Measurements from ENCODE around the gene STARD13. TPM values are rescaled to one million over a fixed set of nuclear protein-coding genes. Genes with fewer than 3 reads are reported as not detected.

Gene STARD13
- total RNA-seq, 2 donors from 2014 or later: 43.9 to 47.1 TPM

DNA sequence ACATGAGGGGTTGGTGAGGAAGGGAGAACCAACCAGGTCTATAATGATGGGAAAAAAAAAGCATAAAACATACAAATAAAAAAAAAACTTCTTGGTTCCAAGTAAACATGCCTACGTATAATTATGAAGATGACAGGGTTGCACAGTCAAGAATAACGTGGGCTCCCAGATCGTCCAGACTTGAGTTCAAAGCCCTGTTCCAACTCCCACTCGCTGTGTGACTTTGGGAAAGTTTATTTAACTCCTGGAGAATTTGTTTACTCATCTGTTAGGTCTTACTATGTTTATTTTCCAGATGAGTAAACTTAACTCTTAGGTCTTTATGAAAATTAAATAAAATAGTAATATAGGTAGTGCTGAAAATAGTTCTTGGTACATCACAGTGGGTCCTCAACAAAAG is 13.8 kb downstream of the STARD13 start:
- ATAC-seq (ENCODE audit: insufficient number of reproducible peaks, low FRiP score, low read depth) (no peak), DNase-seq (ENCODE audit: low spot score) (no peak)
- no peak overlapping the region for H3K27ac ChIP-seq
- H3K4me3 ChIP-seq: no peak overlapping the region
- peaks cover 17 to 54% of the 10 kb centered on the region in 2 donors for H3K4me1 ChIP-seq (ENCODE audit: control insufficient read depth in 1 of 2, low read depth in 2 of 2)
- TF ChIP-seq, protein P1, sequence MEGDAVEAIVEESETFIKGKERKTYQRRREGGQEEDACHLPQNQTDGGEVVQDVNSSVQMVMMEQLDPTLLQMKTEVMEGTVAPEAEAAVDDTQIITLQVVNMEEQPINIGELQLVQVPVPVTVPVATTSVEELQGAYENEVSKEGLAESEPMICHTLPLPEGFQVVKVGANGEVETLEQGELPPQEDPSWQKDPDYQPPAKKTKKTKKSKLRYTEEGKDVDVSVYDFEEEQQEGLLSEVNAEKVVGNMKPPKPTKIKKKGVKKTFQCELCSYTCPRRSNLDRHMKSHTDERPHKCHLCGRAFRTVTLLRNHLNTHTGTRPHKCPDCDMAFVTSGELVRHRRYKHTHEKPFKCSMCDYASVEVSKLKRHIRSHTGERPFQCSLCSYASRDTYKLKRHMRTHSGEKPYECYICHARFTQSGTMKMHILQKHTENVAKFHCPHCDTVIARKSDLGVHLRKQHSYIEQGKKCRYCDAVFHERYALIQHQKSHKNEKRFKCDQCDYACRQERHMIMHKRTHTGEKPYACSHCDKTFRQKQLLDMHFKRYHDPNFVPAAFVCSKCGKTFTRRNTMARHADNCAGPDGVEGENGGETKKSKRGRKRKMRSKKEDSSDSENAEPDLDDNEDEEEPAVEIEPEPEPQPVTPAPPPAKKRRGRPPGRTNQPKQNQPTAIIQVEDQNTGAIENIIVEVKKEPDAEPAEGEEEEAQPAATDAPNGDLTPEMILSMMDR (IDR thresholded peaks at IDR 0.05): no peak
- no peaks in the 10 kb centered on the region for H3K27me3 ChIP-seq (replicated peaks; ENCODE audit: insufficient read depth)
- H3K36me3 ChIP-seq: no peaks in the 10 kb centered on the region
- H3K9me3 ChIP-seq: no peaks in the 10 kb centered on the region

DNA sequence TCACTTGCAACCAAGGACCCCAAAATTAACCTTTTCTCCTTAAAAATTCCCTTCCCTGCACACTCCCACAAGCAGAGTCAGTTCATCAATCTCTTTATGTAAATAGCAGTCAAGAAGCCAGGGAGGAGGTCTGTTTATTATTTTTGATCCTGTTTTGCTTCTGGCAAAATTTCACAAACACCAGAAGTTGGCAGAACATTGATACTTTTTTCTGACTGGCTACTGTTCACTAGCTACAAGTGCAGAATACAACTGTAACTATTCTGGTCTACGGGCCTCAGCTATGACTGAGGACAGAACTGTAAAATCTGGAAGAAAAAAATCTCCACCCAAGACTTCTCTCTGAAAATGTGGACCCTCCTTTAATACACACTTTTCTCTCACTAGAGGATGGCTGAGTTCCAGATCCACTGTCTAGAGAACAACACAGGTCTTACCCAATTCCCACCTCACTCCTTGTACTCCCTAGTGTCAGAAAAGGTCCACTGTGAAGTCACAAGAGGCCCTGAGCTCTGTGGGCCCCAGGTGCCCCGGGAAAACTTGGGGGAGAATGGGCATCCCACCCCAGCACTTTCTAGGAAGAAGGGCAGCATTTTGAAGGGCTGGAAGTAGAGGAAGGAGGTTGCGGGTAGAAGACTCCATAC is 14.5 kb downstream of the STARD13 start:
- H3K4me3 ChIP-seq: no peak overlapping the region
- H3K36me3 ChIP-seq: no peaks in the 10 kb centered on the region
- no peak for DNase-seq (ENCODE audit: low spot score)
- TF ChIP-seq, protein P1 (IDR thresholded peaks at IDR 0.05): no peak
- no peaks in the 10 kb centered on the region for H3K27me3 ChIP-seq (replicated peaks; ENCODE audit: insufficient read depth)
- H3K4me1 ChIP-seq (ENCODE audit: control insufficient read depth in 1 of 2, low read depth in 2 of 2): peaks cover 12 to 48% of the 10 kb centered on the region in 2 donors
- no peaks in the 10 kb centered on the region for H3K9me3 ChIP-seq
- no peak overlapping the region for H3K27ac ChIP-seq
- no peak for ATAC-seq (ENCODE audit: insufficient number of reproducible peaks, low FRiP score, low read depth)

DNA sequence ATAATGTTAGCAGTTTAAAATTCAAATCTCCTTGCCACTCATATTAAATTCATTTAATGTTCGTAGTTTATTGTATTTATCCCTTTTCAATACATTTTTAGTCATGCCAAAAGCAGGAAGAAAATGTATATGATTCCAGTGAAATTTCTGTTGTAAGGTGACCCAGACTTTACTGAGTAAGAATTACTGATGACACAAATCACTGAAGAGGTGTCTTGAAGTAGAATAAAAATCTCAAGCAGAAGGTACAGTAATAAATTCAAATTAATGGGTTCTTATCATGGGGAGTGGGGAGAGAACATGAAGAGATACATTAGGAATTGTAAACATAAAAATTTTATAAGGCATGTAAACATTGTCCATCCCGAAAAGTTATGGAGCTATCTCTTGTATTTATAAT is 19.9 kb downstream of the STARD13 start:
- H3K27ac ChIP-seq: no peak overlapping the region
- H3K4me1 ChIP-seq (ENCODE audit: control insufficient read depth in 1 of 2, low read depth in 2 of 2): peaks cover 0 to 13% of the 10 kb centered on the region in 2 donors
- TF ChIP-seq, protein P1 (IDR thresholded peaks at IDR 0.05): no peak
- no peaks in the 10 kb centered on the region for H3K27me3 ChIP-seq (replicated peaks; ENCODE audit: insufficient read depth)
- ATAC-seq (ENCODE audit: insufficient number of reproducible peaks, low FRiP score, low read depth): no peak
- no peaks in the 10 kb centered on the region for H3K9me3 ChIP-seq
- H3K36me3 ChIP-seq: no peaks in the 10 kb centered on the region
- H3K4me3 ChIP-seq: no peak overlapping the region
- DNase-seq (ENCODE audit: low spot score): no peak

DNA sequence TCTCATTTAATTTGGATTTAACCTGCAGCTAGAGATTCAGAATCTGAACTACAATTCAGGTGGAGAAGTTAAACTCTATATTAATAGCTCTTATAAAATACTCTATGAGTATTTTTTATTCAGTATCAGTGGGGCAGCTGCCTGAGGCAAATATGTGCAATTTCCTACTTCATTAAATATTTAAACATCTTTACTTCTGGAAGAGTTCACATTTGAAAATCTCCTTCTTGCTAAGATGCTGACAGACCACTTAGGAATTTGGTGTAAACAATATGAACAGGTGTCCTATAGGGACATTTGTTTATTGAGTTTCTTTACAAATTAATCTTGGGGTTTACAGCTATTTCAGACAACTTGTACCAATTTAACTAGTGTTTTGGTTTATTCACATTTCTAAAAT is 20.4 kb downstream of the STARD13 start:
- no peak for DNase-seq (ENCODE audit: low spot score)
- Histone ChIP-seq H3K27ac (no peak overlapping the region), H3K4me3 (no peak overlapping the region), H3K9me3 (no peaks in the 10 kb centered on the region), H3K36me3 (no peaks in the 10 kb centered on the region), H3K4me1 (ENCODE audit: control insufficient read depth in 1 of 2, low read depth in 2 of 2) (peaks cover 0 to 12% of the 10 kb centered on the region in 2 donors), H3K27me3 (replicated peaks; ENCODE audit: insufficient read depth) (no peaks in the 10 kb centered on the region)
- no peak for ATAC-seq (ENCODE audit: insufficient number of reproducible peaks, low FRiP score, low read depth)
- TF ChIP-seq, protein P1 (IDR thresholded peaks at IDR 0.05): no peak

GRCh38 chr13:33264620-33264978 is 21.0 kb downstream of the STARD13 start:
- H3K36me3 ChIP-seq: no peaks in the 10 kb centered on the region
- H3K27ac ChIP-seq: no peak overlapping the region
- ATAC-seq (ENCODE audit: insufficient number of reproducible peaks, low FRiP score, low read depth) (no peak), DNase-seq (ENCODE audit: low spot score) (no peak)
- H3K9me3 ChIP-seq: no peaks in the 10 kb centered on the region
- no peaks in the 10 kb centered on the region for H3K27me3 ChIP-seq (replicated peaks; ENCODE audit: insufficient read depth)
- no peak overlapping the region for H3K4me3 ChIP-seq
- TF ChIP-seq, protein P1 (IDR thresholded peaks at IDR 0.05): no peak
- peaks cover 0 to 12% of the 10 kb centered on the region in 2 donors for H3K4me1 ChIP-seq (ENCODE audit: control insufficient read depth in 1 of 2, low read depth in 2 of 2)
